KBM-7 (cell line): ENCODE data around the gene LYRM2.

Source experiments
- DNase-seq: peaks from one replicate; pipeline ENCODE4 v3.0.0-alpha.2; 2015
- in situ Hi-C: fragments of 300-500 bp; cut with MboI; formaldehyde crosslinking; loops from 2 replicates; pipeline ENCODE4 v1.14.3; 2020; ENCODE audit warnings: low sequenced_read_pairs, low pct_unique_long_range_greater_than_20kb, mixed read lengths

LYRM2 gene, protein sequence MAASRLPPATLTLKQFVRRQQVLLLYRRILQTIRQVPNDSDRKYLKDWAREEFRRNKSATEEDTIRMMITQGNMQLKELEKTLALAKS

DNA sequence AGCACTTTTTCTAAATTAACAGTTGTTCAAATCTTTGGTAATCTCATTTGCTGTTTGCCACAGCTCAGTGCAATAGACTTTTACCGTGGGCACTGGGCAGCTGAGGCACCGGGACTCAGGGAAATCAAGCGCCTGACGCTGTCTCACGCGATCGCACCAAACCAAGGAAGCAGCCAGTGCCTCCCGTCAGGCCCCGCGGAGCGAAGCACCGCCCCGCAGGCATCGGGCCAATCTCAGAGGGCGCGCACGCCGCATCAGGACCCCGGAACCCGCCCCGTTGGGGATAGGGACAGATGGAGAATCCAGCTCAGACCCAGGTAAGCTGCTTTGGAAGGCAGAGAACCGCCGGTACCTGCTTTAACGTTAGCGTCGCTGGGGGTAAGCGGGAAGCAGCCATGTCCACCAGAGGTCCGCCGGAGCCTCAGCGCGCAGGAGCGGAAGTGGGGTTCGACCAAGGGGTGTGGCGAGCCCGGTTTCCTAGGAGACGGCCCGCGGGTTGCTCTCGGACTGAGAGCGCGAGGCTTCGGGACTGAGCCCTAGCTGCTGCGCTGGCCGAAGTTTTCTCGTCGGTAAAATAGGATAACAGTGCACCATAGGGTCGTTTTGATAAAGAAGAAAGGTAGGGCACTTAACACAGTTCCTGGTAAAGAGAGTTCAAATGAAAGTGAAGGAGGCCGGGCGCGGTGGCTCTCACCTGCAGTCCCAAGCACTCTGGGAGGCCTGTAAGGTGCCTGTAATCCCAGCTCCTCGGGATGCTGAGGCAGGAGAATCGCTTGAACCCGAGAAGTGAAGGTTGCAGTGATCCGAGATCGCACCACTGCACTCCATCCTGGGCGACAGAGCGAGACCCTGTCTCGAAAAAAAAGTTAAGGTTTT lies at the start of gene LYRM2:
LYRM2 (minus strand) TSS at position 428 of the 876 bp plus-strand sequence; CDS start at position 397, 31 bp downstream.
- peak; percentile 93 for DNase-seq
- in situ Hi-C loops, result no loop called here

DNA sequence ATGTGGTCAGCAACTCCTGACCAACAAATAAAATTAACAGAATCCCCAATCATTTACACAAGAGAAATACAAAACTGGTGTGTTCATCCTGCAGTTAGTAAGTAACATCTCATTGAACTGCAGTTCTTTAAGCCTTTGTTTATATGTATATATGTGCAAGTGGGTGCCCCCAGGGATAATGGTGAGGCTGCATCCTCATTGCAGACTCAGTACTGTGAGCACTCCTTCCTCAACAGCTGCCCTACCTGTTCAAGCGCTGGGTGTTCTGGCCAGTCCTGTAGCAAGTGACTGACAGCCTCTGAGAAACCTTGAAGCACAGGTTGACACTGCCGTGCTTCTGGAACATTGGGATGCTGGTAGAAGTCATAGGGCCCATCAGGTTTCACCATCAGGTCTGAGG lies 49.8 kb upstream of the LYRM2 start:
- no peak for DNase-seq
- in situ Hi-C loops, result no loop called here

DNA sequence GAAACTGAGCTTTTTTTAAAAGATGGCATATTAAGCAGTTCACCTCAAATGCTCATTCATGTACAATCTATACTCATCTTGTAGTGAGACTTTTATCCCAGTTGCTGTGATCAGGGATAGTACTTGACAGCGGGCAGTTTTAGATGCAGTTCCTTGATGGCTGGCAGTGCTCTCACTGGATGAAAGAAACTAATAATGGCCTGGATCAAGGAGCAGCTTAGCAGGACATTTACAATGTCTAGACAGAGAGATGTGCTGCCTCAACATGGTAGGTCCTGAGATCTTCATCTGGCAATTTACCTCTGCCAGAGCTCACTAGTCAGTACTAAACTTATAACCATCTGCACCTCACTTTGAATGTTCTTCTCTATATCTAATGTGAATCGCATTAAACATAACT lies 46.8 kb upstream of the LYRM2 start:
- in situ Hi-C loops, result no loop called here
- no peak for DNase-seq

DNA sequence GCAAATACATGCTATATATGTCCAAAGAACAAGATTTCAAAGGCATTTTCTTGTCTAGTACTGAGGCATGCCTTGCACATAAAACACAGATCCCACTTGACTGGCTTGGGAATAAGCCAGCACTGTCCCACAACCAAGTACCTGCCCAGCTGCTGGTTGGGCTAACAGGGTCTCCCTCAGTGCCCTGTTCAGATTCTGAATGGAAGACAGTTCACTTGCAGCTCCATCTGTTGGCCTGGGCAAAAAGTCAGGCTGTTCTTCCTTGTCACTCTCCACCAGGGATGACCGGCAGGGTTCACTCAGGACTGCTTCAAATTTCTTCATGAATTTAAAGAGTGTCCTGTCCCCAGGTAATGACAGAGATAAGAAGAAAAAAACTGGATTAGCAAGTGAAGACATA lies 44.4 kb upstream of the LYRM2 start:
- no peak for DNase-seq
- in situ Hi-C loops, result no loop called here

DNA sequence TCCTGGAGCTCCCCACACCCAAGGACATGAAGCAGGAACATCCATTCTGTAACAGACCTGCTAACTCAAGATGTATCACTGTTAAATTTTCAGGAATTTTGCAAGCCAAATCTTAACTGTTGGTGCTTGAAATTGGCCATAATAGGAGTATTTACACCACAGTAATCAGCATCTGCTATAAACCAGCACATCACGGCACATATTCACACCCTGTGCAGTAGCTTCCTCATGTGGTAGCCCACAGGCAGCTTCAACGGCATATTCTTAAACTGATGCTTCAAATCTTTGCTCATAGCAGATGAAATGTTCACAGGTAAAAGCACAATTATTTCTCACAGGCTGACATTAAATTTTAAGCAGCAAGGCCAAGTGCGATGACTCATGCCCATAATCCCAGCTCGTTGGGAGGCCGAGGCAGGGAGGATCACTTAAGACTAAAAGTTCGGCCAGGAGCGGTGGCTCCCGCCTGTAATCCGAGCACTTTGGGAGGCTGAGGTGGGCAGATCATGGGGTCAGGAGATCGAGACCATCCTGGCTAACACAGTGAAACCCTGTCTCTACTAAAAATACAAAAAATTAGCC lies 43.5 kb upstream of the LYRM2 start:
- in situ Hi-C loops, result no loop called here

DNA sequence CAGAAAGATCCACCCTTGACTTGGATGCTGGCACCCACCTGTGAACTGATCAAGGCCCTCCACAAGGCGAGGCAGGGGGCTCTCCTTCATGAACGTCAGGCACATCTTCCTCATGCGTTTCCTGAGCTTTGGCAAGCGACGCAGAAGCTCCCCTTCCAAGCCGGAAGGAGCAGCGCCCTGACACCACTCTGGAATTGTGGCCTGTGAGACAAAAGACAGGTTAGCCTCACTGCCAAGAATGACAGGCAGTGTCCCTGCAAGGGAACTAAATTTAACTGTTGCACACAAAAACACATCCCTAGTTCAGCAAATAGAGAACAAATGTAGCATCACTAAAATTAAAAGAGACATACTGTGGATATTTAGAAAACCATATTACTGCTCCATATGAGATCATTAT lies 42.0 kb upstream of the LYRM2 start:
- DNase-seq, result no peak
- in situ Hi-C loops, result no loop called here

More for the DNA sequence above, 43.5 kb upstream of the LYRM2 start:
- no peak for DNase-seq

DNA sequence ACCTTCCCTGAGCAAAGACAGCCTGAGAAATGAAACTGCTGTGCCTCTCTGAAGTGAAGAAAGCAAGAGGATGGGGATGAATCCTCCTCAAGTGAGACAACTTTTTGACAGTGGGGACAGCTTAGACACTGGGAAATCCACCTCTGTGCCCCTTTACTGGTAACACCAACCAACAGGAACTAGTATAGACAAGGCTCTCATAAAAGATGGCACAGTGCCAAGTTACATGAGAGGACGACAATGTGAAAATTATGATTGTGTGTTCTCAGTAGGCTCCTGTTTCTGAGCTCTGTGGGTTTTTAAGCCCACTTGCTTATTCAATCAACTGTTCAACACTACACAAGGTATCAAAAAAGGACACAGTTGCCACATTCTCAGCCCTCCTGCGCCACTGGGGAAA lies 41.6 kb upstream of the LYRM2 start:
- no peak for DNase-seq
- in situ Hi-C loops, result no loop called here

DNA sequence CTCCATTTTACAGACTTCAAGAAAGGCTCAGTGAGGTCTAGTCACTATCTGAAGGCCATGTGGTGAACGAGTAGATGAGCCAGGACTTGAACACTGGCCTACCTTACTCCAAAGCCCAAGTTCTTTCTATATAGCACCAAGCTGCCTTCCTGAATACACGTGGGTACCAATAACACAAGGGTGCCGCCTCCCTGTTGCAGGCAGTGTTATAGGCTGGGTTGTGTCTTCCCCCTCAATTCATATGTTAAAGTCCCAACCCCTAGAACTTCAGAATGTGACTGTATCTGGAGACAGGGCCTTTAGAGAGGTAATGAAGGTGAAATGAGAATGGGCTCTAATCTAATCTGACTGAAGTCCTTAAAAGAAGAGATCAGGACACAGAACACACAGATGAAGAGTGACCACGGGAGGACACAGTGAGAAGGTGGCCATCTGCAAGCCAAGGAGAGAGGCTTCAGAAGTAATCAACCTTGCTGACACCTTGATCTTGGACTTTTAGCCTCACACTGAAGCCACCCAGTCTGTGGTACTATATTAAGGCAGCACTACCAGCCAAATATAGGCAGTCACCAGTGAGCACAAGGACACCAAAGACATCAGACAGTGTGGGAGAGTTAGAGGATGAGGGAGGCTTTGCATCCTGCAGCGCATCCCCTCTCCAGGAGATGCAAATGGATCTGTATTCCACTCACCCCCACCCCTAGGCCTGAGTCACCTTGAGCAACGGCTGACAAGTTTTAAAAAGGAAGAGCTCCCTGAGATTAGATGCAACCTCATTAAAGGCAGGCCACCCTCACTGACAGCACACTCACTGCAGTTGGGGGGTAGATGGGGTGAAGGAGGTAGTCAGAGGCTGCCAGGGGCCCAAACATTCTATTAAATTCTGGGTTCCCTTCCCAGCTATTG lies 40.9 kb upstream of the LYRM2 start:
- no peak for DNase-seq
- in situ Hi-C loops, result no loop called here

DNA sequence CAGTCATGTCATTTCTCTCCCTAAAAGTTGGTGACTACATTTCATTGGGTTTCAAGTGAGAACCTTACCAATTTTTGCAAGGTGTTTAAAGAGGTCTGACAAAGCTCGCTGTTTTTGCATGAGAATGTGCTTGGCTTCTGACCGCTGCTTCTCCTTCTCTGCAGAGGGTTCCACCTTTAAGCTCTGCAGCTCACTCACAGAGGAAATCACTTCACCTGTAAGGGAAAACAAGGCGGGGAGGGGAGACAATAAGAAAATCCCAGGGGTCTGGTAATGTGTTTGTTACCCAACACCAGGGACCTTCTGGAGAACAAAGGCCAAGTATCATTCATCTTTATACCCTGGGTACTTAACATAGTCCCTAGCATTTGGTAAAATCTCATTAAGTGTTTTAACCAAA lies 40.0 kb upstream of the LYRM2 start:
- in situ Hi-C loops, result no loop called here
- no peak for DNase-seq

DNA sequence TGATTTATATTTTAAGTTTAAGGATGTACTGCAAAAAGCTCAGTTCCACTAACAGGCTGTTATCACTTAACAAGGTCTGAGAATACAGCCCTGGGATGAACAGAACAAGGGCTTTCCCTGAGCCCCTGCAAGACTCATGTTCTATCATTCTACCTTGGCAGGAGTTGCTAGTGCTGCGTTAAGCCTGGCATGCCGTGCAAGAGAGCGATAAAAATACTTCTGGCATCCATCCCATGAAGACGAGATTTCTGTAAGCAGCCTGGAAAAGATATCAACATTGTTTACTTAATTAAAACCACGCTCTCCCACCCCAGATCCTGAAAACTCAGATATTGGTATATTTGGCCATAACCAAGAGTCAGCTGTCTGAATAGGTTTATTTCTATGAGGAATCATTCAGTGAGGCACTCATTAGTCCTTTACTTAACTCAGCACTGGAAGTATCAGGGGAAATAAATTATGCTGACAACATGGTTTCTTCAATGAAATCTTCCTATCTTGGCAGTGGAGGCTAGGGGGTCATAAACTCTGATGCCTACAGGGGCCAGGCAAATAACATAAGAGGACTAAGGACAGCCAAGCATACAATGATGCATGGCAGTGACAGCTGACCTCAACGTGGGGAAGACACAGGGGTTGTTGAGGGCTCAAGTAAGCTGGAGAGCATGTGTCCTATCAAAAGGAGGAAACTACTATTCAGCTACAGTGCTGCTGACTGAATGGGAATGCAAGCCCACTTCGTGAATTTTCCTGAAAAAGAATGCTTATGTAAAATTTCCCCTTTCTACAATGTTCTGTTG lies 37.6 kb upstream of the LYRM2 start:
- in situ Hi-C loops, result no loop called here
- no peak for DNase-seq

DNA sequence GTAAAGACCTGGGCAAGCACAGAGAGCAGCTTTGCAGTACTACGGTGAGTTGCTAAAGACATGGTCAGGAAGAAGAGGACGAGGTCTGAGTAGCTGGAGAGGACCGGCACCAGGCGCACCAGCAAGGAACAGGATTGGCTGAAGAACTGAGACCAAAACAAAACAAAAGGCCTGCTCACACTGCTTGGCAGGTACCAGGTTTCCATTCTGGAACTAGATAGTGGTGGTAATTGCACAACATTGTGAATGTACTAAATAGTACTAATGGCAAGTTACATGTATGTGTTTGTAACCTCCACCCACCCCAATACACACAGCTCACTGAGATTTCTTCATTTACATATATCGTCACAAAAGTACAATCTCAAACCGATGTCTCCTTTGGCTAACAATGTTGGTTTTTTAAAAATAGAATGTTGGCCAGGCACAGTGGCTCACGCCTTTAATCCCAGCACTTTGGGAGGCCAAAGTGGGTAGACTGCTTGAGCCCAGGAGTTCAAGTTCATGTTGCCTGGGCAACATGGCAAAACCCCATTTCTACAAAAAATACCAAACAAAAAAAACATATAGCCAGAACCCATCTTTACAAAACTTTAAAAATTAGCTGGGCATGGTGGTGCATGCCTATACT lies 32.5 kb upstream of the LYRM2 start:
- in situ Hi-C loops, result no loop called here
- DNase-seq, result no peak

DNA sequence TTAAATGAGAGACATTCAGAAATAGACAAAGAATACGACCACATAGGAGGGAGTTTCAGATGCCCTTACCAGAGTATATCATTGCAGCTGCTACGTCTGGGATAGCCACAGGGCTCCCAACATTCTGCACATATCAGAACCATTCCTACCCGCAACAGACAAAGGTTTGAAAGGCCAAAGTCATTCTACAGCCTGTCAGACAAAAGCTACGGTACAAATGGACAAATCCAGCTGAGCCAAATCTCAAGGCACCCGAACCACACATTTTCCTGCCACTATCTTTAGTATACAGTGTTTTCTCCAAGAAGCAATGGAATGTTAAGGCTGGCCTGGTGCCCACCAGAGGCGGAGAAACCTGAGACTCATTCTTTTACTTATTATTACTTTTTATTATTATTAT lies 30.5 kb upstream of the LYRM2 start:
- DNase-seq, result no peak
- in situ Hi-C loops, result no loop called here

DNA sequence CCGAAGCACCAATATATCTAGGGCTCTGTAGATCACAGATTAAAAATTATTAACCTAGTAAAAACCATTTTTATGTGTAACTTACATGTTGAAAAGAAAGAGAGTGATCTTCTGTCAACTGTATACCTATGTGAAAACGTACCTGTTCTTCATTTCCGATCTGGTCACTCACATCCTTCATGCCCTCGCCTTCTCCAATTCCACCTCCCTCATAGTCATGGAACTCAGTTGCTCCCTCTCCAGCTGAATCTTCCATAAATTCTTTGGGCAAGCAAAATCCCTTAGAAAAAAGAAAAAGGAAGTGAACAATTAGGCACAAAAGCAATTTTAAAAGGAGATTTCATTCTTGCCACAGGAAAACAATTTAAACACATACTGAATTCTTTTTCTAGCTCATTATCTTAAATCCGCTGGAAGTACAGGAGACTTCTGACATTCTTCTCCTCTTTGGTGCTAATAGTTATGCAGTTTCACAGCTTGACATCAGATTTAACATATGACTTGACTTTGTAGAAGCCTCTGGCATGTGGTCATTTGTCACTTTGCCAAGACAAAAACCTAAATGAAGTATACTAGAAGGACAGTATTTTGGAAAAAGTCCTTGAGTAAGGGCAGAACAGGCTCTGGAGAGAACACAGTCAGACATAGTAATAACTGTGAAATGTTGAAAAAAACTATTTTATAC lies 29.5 kb upstream of the LYRM2 start:
- in situ Hi-C loops, result no loop called here
- DNase-seq, result no peak

DNA sequence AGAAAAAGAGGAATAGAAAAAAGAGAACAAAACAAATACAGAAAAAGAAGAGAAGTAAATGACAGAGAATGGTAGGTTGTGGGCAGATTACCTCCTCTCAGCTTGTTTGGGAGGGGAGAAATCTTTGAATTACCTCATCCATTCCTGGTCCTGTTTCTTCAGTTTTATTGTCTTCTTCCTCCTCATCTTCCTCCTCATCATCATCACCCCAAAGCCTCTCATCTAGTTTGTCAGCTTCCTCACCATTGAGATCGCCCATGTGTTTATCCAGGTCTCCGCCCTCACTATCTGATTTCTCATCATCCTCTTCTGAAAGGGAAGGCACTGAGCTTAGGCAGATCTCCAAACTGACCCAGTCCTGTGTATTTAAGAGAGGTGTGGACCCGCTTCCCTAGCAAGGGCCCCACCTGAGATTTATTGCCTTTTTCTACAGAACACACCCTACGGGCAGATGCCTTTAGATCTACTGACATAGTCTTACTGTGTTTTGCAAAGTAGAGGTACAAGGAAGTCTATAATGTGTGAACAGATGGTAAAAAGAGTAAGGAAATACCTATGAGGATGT lies 24.2 kb upstream of the LYRM2 start:
- DNase-seq, result no peak
- in situ Hi-C loops, result no loop called here

DNA sequence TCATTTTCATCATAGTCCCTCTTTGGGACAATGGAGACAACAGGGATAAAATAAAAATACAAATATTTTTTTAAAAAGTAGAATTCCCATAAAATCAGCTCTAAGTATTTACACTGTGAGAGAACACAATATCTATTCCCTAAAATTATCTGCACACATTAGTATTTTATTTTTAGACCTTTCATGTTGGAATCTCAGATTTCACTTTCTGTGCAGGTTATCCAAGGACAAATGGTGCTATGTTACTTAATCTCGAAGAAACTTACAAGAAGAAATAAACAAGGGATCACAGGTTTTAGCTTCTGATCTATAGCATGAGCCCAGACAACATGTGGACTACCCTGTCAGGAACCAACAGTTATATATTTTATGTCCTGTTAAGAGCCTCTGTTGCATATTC lies 23.0 kb upstream of the LYRM2 start:
- in situ Hi-C loops, result no loop called here
- DNase-seq, result no peak

DNA sequence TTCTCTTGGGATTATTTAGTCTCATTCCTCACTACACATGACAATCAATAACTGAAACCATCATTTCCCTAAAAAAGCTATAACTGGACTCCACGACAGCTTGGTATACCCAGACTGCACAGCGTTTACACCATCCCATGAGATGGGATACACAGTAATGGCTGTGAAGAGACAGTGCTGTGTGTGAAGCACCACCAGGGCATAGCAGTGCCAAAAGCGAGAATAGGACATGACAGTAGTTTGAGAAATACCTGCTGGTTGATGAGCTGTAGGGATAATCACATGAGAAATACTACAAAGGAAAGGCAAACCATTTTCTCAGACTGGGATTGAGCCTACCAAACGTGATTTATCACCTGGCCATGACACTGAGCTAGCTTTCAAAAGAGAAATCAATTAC lies 22.4 kb upstream of the LYRM2 start:
- no peak for DNase-seq
- in situ Hi-C loops, result no loop called here

DNA sequence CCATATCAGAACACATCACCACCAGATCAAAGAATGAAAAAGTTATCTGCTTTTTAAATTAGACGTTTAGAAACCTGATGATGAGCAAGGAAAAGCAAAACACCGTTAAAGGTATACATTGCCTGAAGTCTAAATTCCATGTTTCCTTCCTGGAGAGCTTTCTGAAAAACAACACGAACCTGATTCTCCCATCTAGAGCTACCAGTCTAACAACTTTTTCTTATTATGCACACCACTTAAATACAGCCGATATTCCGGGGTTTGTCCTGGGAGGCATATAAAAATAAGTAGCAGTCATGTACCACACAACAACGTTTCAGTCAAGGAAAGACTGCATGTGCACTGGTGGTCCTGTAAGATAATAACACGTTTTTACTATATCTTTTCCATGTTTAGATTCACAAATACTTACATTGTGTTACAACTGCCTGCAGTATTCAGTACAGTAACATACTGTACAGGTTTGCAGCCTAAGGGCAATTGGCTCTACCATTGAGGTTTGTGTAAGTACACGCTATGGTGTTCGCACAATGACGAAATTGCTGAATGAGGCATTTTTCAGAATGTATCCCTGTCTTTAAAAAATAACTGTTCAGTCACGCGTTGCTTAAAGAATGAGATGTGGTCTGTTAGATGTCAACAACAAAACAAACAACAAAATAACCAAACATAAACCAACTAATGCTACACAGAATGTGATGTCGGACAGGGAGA lies 19.1 kb upstream of the LYRM2 start:
- no peak for DNase-seq
- in situ Hi-C loops, result no loop called here
